GM10248 (cell line): ENCODE measurements around the gene GSX2.

Experiments used
- CTCF ChIA-PET: fragments of 300-600 bp; sonication (Branson Sonifier 250); formaldehyde crosslinking; extraction: SDS; loops from one replicate; lab custom pipeline; 2021; ENCODE audit warnings: antibody characterized with exemption; lab: Yijun Ruan, JAX
- POLR2A ChIA-PET: fragments of 350-650 bp; sonication (Branson Sonifier 250); formaldehyde crosslinking; extraction: SDS; loops from one replicate; lab custom pipeline; 2020; ENCODE audit warnings: antibody characterized with exemption; lab: Yijun Ruan, JAX
- DNase-seq: peaks from one replicate; pipeline ENCODE4 v3.0.0; 2012; ENCODE audit errors: extremely low spot score
- CTCF ChIP-seq: IDR thresholded peaks from 2 replicates; pipeline ENCODE4 v1.5.1; 2012; ENCODE audit warnings: mild to moderate bottlenecking, low read depth; ENCODE audit errors: extremely low read depth, missing control alignments, control extremely low read depth

Gene GSX2

GRCh38 chr4:54063737-54064316, 36.1 kb upstream of the GSX2 start:
- POLR2A ChIA-PET: no interaction called here
- peak; percentile 37 for DNase-seq
- CTCF ChIA-PET: interaction anchor here (1.6 to 2.1 kb wide), 3 partner anchors 25 to 131 kb away, joined by 4 to 6 read pairs (median 5); no protein-coding TSS in a partner anchor
- no peak for TF ChIP-seq CTCF

GRCh38 chr4:54064317-54065111, 35.4 kb upstream of the GSX2 start, which contains the start of gene CHIC2:
Gene CHIC2 (minus strand): TSS chr4:54064605. CDS start chr4:54064300, 305 bp downstream.
- no peak for TF ChIP-seq CTCF
- ChIA-PET CTCF (interaction anchor here (1.6 to 2.1 kb wide), 2 partner anchors 26 to 132 kb away, joined by 4 to 6 read pairs; no protein-coding TSS in a partner anchor), POLR2A (no interaction called here)
- peak; percentile 94 for DNase-seq

- ChIA-PET CTCF (interaction anchor here (3.2 kb wide), 1 partner anchor 7 kb away, joined by 11 read pairs; no protein-coding TSS in a partner anchor), POLR2A (no interaction called here)
- no peak for DNase-seq
- no peak for TF ChIP-seq CTCF
Observed at GRCh38 chr4:54065282-54066087, 34.5 kb upstream of the GSX2 start.

GRCh38 chr4:54066088-54066415, 33.9 kb upstream of the GSX2 start:
- DNase-seq: no peak
- ChIA-PET POLR2A (no interaction called here), CTCF (interaction anchor here (3.2 kb wide), 1 partner anchor 8 kb away, joined by 11 read pairs; no protein-coding TSS in a partner anchor)
- TF ChIP-seq CTCF: no peak

GRCh38 chr4:54066718-54067129, 33.2 kb upstream of the GSX2 start:
- TF ChIP-seq CTCF: no peak
- ChIA-PET POLR2A (no interaction called here), CTCF (interaction anchor here (3.2 kb wide), 1 partner anchor 8 kb away, joined by 11 read pairs; no protein-coding TSS in a partner anchor)
- DNase-seq: no peak

GRCh38 chr4:54067166-54067565, 32.8 kb upstream of the GSX2 start:
- ChIA-PET POLR2A (no interaction called here), CTCF (interaction anchor here (3.2 kb wide), 1 partner anchor 9 kb away, joined by 11 read pairs; no protein-coding TSS in a partner anchor)
- no peak for TF ChIP-seq CTCF
- DNase-seq: no peak
